NCI-H1417 (cell line): ENCODE results near the gene COX18.

Source experiments
- DNase-seq, 3 experiments: peaks; one replicate each; lab custom pipeline; 2025; lab: John Stamatoyannopoulos, UW

COX18 gene, protein sequence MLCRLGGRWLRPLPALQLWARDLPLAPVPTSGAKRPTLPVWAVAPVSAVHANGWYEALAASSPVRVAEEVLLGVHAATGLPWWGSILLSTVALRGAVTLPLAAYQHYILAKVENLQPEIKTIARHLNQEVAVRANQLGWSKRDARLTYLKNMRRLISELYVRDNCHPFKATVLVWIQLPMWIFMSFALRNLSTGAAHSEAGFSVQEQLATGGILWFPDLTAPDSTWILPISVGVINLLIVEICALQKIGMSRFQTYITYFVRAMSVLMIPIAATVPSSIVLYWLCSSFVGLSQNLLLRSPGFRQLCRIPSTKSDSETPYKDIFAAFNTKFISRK

GRCh38 chr4:73069338-73070073, at the start of gene COX18:
Gene COX18, minus strand, starts transcription at chr4:73069716. Its CDS starts 67 bp downstream, at chr4:73069649.
- DNase-seq = peak; percentile 96 to 99 (median 99)

DNA sequence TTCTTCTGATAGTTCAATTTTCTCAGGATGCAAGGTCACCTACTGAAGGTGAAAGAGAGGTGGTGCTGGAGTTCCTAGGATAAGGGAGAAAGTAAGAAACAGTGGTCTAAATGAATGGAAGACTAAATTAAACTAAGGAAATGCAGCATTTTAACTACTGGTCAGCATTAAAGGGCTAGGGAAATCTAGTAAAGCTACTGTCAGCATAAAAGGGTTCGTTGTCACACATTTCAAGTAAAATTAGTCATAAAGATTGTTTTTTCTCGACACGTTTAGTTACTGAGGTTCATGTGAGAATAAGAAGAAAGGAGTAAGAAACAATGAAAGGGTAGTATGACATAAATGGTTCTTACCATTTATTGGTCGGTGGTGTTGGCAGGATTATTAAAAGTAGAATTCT, 40.0 kb upstream of the COX18 start:
- no peak for DNase-seq

GRCh38 chr4:73104695-73105094, 35.2 kb upstream of the COX18 start:
- DNase-seq = no peak

DNA sequence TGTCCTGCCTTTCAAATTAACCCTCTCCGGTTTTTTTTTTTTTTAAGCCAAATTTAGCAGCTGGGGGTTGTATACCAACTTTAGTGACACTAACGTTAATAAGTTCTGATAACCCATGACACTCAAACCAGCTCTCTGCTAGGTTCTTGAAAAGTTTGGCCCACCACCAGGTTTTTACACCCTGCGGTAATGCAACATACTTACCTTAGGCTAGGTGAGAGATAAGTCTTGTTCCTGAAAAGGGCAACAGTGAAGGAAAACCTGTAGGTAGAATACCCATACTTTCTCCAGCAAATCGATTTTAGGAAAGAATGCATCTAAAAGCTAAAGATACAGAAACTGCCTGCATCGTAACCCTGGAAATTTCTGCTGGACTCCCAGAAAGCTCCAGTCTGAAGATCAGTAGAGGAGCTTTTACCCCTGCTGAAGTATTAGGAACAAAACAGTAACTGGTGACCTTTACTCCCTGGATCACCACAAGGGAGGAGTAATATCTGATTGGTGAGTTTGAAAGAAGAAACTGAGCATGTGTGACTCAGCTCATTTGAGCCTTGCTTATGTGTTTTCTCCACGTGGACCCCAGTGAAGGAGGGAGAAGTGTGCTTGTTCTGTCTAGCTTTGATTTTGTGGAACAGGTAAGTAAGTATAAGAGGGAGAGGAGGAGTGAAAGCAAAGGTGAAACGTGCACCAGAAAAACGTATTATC, 34.4 kb upstream of the COX18 start:
- no peak for DNase-seq

GRCh38 chr4:73099143-73099542, 29.6 kb upstream of the COX18 start:
- no peak for DNase-seq

DNA sequence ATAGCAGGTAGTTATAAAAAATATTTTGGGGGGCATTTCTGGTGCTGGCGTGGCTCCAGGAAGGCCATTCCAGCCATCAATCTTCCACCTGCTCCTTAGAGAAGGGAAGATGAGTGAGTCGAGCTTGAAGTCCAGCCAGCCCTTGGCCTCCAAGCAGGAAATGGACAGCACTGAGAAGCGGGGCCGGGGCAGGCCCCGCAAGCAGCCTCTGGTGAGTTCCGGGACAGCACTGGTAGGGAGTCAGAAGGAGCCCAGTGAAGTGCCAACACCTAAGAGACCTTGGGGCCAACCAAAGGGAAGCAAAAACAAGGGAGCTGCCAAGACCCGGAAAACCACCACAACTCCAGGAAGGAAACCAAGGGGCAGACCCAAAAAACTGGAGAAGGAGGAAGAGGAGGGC, 29.2 kb upstream of the COX18 start:
- DNase-seq = no peak

- DNase-seq = no peak
Measured at GRCh38 chr4:73098016-73098415, 28.5 kb upstream of the COX18 start.

- DNase-seq = no peak
Measured at GRCh38 chr4:73092868-73093267, 23.4 kb upstream of the COX18 start.

DNA sequence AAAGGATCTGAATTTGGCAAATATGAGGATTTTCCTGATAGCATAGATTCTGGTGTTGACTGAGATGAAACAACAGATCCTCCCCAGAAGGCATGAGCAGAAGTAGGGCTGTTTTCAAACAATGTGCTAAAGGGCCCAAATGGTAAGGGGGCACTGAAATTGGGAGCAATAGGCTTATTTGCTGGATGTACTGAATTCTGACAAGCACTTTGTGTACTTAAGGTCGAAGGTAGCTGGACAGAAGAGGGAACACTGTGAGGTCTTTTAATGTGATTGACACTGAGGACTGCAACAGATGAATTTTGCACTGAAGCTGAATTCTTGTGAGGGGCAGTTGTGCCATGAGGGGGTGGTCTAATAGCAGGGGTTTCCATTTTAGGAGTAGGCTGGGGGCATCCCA, 21.2 kb upstream of the COX18 start:
- no peak for DNase-seq

GRCh38 chr4:73087871-73088270, 18.4 kb upstream of the COX18 start:
- DNase-seq = no peak

DNA sequence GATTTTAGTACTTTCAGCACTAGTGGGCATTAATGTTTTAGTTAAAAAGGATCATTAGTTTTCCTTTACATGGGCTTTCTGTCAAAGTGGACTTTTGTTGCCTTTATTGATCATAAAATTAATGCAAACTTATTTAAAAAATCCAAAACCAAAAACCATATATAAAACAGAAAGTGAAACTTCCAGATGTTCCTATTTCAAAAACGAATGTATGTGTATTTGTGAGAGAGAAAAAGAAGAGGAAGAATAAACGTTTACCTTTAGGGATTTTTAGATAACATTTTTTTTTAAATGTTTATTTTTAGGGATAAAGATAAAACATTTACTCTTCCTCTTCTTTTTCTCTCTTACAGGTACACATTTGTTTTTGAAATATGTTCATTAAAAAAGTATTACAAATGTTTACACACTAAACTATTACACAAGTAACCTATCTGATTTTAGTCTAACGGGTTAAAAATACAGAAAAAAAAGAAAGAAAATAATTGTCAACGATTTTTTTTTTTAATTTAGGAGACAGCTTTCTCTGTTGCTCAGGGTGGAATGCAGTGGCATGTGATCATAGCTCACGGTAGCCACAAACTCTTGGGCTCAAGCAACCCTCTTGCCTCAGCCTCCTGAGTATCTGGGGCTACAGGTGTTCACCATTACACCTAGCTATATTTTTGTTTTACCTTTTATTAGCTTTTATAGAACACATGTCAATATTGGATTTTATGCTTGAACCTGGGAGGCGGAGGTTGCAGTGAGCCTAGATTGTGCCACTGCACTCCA, 16.8 kb upstream of the COX18 start:
- DNase-seq = no peak

DNA sequence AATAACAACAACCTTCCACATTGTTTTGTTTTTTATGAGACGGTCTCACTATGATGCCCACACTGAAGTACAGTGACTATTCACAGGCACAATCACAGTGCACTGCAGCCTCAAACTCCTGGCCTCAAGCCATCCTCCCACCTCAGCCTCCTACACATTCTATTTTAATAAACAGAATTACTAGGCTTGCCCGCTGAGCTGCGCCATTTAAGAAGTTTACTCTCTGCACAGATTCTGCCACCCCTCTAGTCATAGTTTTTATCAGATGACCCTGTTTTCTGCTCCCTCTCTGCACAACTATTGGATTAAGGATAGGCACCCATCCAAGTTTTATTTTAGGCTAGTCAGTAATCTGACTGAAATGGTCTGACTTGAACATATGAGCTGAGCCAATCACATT, 11.3 kb upstream of the COX18 start:
- no peak for DNase-seq

DNA sequence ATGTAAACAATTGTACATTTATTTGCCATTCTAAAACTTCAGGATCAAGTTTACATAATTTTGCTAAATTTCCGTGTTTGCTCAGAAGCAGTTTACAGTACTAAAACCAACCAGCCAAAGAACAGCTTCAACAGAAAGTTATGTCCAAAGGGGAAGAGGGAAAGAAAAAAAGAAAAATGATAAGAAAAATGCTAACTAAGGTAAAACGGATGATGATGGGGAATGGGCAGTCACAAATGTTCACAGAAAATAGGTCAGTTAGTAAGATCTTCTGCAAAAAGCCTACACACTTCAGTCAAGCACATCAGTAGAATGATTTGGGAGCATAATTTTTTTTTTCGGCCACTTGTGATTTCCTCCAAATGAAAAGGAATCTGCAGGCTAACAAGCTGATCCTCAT, 6.3 kb upstream of the COX18 start:
- DNase-seq = no peak

GRCh38 chr4:73070074-73070390, 516 bp upstream of the COX18 start:
- peak in 1 of 3 experiments; percentile 88 for DNase-seq

DNA sequence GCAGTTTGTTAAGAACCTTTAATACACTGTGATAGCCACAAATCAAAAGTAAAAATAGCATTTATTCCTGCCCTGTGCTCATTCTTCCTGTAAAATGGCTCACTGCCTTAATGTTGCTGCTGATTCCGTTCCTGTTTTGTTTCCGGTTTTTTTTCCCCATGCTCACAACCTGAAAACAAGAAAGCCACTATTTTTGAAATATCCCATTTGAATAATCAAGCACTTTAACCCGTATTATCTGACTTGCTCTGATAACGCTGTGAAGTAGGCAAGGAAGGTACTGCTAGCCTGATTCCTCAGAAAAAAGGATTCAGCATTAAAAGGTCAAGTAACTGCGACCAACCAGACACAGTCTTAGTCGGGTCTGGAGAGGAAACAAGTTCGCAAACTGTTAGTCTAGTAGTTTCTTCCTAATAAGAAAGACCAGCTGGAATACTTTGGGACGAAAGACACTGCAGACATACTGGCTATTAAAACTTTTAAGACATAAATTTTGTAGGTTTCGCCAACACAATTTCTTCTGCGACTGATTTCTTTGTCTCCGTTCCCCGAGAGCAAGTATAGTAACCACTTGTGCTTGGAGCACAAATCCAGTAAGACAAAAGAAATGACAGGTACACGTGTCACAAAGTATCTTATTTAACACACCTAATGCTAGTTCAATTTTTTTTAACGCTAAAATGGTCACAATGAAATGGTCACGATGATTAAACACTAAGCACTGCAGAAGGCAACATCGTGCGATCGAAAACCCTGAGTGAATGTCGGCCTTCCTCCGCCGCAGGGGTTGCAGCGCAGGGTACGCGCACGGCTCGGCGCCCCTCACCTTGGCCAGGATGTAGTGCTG, 802 bp downstream of the COX18 start:
- peak; percentile 60 to 84 (median 75) for DNase-seq

DNA sequence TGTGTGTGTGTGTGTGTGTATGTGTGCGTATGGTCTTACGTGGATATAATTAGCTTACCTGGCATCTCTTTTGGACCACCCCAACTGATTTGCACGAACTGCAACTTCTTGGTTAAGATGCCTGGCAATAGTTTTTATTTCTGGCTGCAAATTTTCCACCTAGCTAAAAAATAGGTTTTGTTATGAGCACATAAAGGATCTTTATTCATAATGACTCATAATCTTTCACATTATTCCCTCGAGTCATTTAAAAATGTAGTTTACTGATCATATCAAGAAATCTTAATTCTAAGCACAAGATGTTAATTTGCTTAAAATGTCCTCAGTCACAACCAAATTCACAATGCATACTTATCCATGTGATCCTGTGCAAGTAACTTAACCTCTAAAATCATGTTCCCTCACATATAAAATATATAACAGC, 1.5 kb downstream of the COX18 start:
- DNase-seq = peak in 1 of 3 experiments; percentile 43

GRCh38 chr4:73066928-73067327, 2.6 kb downstream of the COX18 start:
- DNase-seq = no peak

DNA sequence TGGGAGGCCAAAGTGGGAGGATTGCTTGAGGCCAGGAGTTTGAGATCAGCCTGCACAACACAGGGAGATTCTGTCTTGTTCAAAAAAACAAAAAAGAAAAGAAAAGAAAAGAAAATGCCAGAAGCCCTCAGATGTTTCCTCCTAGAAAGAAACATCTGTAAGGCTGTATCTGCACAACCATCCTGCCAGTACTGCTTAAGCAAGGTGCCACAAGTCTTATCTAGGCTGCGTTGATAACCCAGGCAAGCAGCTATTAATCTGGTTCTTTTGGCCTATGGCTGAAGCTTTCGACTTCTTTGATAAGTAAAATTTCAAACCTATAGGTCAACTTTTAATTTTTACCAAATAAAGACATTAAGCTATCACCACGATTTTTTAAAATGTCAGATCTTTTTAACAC, 3.1 kb downstream of the COX18 start:
- no peak for DNase-seq

DNA sequence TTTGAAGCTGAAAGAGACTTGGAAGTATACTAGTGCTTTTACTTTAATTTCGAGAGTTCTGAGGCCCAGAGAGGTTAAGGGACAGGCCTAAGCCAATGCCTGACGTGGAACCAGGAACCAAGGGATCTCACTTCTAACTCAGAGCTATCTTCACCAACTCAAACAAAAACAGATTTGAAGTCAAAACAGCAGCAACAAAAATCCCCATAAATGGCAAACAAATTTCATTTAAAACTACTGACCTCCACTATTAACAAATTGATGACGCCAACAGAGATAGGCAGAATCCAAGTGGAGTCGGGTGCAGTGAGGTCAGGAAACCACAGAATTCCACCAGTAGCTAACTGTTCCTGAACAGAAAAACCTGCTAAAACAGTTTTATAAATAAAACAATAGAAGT, 5.0 kb downstream of the COX18 start:
- DNase-seq = no peak

DNA sequence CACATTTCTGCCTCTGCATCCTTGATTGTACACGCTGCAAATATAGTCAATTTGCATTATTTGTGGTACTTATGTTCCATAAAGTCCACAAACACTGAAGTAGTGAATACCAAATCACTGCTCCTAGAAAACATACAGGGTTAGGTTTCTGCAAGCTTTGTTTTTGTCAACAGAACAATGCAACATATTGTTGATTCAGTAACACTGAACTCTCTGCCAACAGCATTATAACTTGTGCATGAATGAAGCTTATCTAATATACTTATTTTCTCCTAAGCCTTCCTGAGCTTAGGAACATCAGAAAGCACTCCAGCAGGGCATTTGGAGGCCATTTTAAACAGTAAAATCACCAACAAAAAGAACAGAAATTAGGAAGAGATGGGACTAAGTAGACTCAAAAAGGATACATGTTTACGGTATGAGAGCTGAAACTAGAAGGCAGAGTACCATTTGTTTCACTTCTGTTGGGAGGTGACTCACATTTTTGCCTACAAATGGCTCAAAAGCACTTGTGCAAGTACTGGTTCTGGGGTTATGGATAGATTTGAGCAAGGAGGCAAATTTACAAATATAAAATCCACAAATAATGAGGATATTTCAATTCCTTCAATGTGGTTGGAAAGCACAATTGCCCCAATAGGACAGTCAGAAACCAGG, 14.1 kb downstream of the COX18 start:
- no peak for DNase-seq

DNA sequence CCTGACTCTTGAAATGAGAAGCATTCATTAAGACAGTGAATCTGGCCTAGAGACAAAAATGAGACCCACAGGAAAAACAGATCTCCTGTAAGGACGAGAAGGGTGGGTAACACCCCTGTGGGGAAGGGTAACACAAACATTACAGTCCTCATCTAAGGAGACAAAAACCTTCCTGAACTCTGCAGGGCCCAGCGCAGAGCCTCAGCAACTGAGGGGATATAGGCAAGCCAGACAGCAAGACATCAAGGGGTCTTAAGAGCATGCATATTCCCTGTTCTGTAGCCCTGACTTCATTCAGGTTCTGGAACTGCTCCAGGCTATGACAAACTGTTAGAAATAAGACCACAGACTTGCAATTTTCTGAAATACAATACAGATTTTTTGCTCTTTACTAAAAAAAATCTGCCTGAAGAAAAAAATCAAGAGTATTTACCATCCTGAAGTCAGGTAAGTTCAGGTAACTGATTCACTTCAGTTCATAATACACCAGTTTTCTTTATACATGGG, 15.5 kb downstream of the COX18 start:
- no peak for DNase-seq
